ENCODE measurements around the gene FSTL4.

Gene FSTL4

GRCh38 chr5:133467826-133468463, 144.4 kb downstream of the FSTL4 start:
- TF ChIP-seq, protein P1, sequence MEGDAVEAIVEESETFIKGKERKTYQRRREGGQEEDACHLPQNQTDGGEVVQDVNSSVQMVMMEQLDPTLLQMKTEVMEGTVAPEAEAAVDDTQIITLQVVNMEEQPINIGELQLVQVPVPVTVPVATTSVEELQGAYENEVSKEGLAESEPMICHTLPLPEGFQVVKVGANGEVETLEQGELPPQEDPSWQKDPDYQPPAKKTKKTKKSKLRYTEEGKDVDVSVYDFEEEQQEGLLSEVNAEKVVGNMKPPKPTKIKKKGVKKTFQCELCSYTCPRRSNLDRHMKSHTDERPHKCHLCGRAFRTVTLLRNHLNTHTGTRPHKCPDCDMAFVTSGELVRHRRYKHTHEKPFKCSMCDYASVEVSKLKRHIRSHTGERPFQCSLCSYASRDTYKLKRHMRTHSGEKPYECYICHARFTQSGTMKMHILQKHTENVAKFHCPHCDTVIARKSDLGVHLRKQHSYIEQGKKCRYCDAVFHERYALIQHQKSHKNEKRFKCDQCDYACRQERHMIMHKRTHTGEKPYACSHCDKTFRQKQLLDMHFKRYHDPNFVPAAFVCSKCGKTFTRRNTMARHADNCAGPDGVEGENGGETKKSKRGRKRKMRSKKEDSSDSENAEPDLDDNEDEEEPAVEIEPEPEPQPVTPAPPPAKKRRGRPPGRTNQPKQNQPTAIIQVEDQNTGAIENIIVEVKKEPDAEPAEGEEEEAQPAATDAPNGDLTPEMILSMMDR (conservative IDR thresholded peaks at IDR 0.05; ENCODE audit: low read depth, low read length), result no peak
- H3K4me3 ChIP-seq (IDR thresholded peaks at IDR 0.05; ENCODE audit: insufficient read depth, low read depth, low read length), result no peak overlapping the region
- no peaks in the 10 kb centered on the region for H3K27me3 ChIP-seq (ENCODE audit: insufficient read depth, low read depth)
- H3K4me2 ChIP-seq, result no peak overlapping the region
- H3K4me1 ChIP-seq (ENCODE audit: low read depth, poor library complexity, severe bottlenecking), result no peaks in the 10 kb centered on the region
- no peak overlapping the region for H2AFZ ChIP-seq (ENCODE audit: low read depth)
- H4K20me1 ChIP-seq (ENCODE audit: insufficient read depth), result no peaks in the 10 kb centered on the region
- H3K36me3 ChIP-seq (ENCODE audit: insufficient read depth), result no peaks in the 10 kb centered on the region
- no peaks in the 10 kb centered on the region for H3K79me2 ChIP-seq (ENCODE audit: insufficient read depth, low read depth)
- no peak overlapping the region for H3K27ac ChIP-seq
- H3K9ac ChIP-seq, result no peak overlapping the region

DNA sequence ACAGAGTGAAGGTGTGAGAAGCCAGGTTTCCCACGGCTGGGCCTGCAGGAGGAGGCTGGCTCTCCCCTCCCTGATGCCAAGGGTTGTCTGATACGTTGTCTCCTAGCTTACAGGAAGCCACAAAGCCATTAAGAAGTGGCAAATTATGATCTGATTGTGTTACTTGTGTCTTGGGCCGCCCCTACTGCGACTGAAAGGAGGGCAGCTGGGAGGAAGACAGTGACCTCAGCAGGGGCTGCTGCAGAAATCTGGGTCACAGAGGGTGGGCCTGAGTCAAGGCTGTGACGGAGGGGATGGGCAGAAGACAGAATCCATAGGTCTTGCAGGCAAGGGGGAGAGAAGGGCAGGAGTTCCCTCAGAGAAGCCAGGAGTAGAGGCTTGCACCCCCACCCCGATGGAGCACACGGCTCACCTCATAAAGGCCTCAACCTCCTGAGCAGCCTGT, 145.0 kb downstream of the FSTL4 start:
- H3K4me1 ChIP-seq (ENCODE audit: low read depth, poor library complexity, severe bottlenecking), result no peaks in the 10 kb centered on the region
- H3K4me2 ChIP-seq, result no peak overlapping the region
- H3K79me2 ChIP-seq (ENCODE audit: insufficient read depth, low read depth), result no peaks in the 10 kb centered on the region
- H4K20me1 ChIP-seq (ENCODE audit: insufficient read depth), result no peaks in the 10 kb centered on the region
- no peak overlapping the region for H3K27ac ChIP-seq
- TF ChIP-seq, protein P1 (conservative IDR thresholded peaks at IDR 0.05; ENCODE audit: low read depth, low read length), result no peak
- H3K9ac ChIP-seq, result no peak overlapping the region
- H2AFZ ChIP-seq (ENCODE audit: low read depth), result no peak overlapping the region
- H3K4me3 ChIP-seq (IDR thresholded peaks at IDR 0.05; ENCODE audit: insufficient read depth, low read depth, low read length), result no peak overlapping the region
- H3K27me3 ChIP-seq (ENCODE audit: insufficient read depth, low read depth), result no peaks in the 10 kb centered on the region
- H3K36me3 ChIP-seq (ENCODE audit: insufficient read depth), result no peaks in the 10 kb centered on the region

DNA sequence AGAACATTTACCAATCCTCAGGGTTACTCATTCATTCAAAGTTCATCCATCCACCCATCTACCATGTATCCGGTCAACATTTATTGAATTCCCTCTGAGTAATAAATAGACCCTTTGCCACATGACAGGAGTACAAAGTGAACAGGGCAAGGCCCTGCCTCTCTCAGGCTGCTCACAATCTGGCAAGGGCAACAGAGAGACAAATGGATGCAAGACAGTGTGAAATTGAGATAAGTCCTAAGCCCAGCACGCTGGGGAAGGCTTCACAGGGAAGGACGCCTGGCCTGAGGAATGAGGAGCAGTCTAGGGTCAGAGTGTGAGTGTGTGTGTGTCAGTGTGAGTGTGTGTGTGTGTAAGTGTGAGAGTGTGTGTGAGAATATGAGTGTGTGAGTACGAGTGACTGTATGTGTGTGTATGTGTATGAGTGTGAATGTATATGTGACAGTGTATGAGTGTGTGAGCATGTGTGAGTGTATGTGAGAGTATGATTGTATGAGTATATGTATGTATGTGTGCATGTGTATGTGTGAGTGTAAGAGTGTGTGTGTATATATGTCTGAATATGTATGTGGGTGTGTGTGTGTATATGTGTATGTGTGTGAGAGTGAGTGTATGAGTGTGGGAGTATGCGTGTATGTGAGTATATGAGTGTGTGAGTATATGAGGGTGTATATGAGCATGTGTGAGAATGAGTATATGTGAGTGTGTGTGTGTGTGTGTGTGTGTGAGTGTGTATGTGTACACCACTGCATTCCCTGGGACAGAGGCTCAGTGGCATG, 145.6 kb downstream of the FSTL4 start:
- no peaks in the 10 kb centered on the region for H3K27me3 ChIP-seq (ENCODE audit: insufficient read depth, low read depth)
- no peak overlapping the region for H3K4me2 ChIP-seq
- no peak overlapping the region for H2AFZ ChIP-seq (ENCODE audit: low read depth)
- H3K36me3 ChIP-seq (ENCODE audit: insufficient read depth), result no peaks in the 10 kb centered on the region
- H3K4me1 ChIP-seq (ENCODE audit: low read depth, poor library complexity, severe bottlenecking), result no peaks in the 10 kb centered on the region
- H3K4me3 ChIP-seq (IDR thresholded peaks at IDR 0.05; ENCODE audit: insufficient read depth, low read depth, low read length), result no peak overlapping the region
- TF ChIP-seq, protein P1 (conservative IDR thresholded peaks at IDR 0.05; ENCODE audit: low read depth, low read length), result no peak
- no peak overlapping the region for H3K27ac ChIP-seq
- no peaks in the 10 kb centered on the region for H4K20me1 ChIP-seq (ENCODE audit: insufficient read depth)
- H3K79me2 ChIP-seq (ENCODE audit: insufficient read depth, low read depth), result no peaks in the 10 kb centered on the region
- H3K9ac ChIP-seq, result no peak overlapping the region

DNA sequence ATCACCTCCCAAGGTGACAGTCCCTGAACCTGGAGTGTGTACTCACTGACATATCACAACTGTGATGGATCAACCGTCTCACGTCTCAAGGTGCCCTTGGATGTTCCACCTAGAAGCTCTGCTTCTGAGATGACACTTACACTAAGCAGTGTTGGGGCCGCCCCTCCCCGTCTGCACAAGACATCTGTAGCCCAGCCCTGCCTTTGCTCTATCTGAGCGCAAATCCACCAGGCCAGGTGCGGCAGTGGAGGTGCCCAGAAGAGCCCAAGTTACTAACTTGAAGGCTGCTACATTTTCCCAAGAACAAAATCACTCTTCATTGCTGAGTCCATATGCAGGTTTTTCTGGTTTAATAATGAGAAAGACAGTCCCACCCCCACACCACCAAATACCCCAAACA, 148.3 kb downstream of the FSTL4 start:
- no peak overlapping the region for H3K9ac ChIP-seq

More for the DNA sequence above, 148.3 kb downstream of the FSTL4 start:
- Histone ChIP-seq H3K27ac (no peak overlapping the region), H3K36me3 (ENCODE audit: insufficient read depth) (no peaks in the 10 kb centered on the region), H3K4me1 (ENCODE audit: low read depth, poor library complexity, severe bottlenecking) (no peaks in the 10 kb centered on the region), H3K4me3 (IDR thresholded peaks at IDR 0.05; ENCODE audit: insufficient read depth, low read depth, low read length) (no peak overlapping the region), H3K79me2 (ENCODE audit: insufficient read depth, low read depth) (no peaks in the 10 kb centered on the region), H3K27me3 (ENCODE audit: insufficient read depth, low read depth) (no peaks in the 10 kb centered on the region), H2AFZ (ENCODE audit: low read depth) (no peak overlapping the region), H3K4me2 (no peak overlapping the region), H4K20me1 (ENCODE audit: insufficient read depth) (no peaks in the 10 kb centered on the region)
- TF ChIP-seq, protein P1 (conservative IDR thresholded peaks at IDR 0.05; ENCODE audit: low read depth, low read length), result no peak

Measured in KMS-11 (cell line).